Testis (tissue), 3 donors: Measurements from ENCODE around the gene SH3GL3. TPM values are rescaled to one million over a fixed set of nuclear protein-coding genes. Genes with fewer than 3 reads are reported as not detected.
A peak's percentile ranks its signal among the peaks of the same experiment; 100 is the strongest.

Source experiments
- DNase-seq: peaks from one replicate; pipeline ENCODE4 v3.0.0-alpha.2; 2019
- H3K27ac ChIP-seq, 2 donors: fragments of 200-600 bp; sonication (generic); one replicate each; pipeline ENCODE4 v1.5.1; 2019
- H3K27me3 ChIP-seq: fragments of 200-600 bp; sonication (generic); one replicate; pipeline ENCODE4 v1.5.1; 2019
- H3K36me3 ChIP-seq: fragments of 200-600 bp; sonication (generic); one replicate; pipeline ENCODE4 v1.5.1; 2017; ENCODE audit warnings: low read depth; ENCODE audit errors: missing control alignments
- H3K4me1 ChIP-seq: fragments of 200-600 bp; sonication (generic); one replicate; pipeline ENCODE4 v1.5.1; 2019
- H3K4me3 ChIP-seq, 2 donors: fragments of 200-600 bp; sonication (generic); one replicate each; pipeline ENCODE4 v1.5.1; 2017 to 2019
- H3K9me3 ChIP-seq: fragments of 200-600 bp; sonication (generic); one replicate; pipeline ENCODE4 v1.5.1; 2017
- CTCF ChIP-seq, 3 experiments: fragments of 450-650 bp in 2 of 3; fragments of 200-600 bp in 1 of 3; sonication (generic) in 1 of 3; IDR thresholded peaks; one replicate each; pipeline ENCODE4 v1.5.1; 2016 to 2019; ENCODE audit warnings: antibody characterized with exemption in 3 of 3, mild to moderate bottlenecking in 2 of 3, moderate library complexity in 1 of 3
- POLR2A ChIP-seq: fragments of 450-650 bp; IDR thresholded peaks from one replicate; pipeline ENCODE4 v1.6.1; 2017; ENCODE audit warnings: antibody characterized with exemption, mild to moderate bottlenecking, moderate library complexity
- WGBS, 2 donors: methylation state at CpG; one replicate each; pipeline ENCODE4 v1.1.5; 2018; 5-methylcytosine and 5-hydroxymethylcytosine counted together
- intact Hi-C: fragments of 100-400 bp; cut with DNase I; formaldehyde crosslinking; loops from one replicate; pipeline ENCODE4 v1.15.1; 2023; ENCODE audit warnings: low total_unique reads
- polyA plus RNA-seq: library from polyadenylated mRNA; stranded (reverse); fragments of 350-450 nt; fragmentation: Illumina TruSeq; extraction: RNeasy Lipid Tissue Mini Kit (QIAGEN cat#74804); gene quantifications from one replicate; pipeline ENCODE4 v1.2.3, GENCODE V29; 2014; ENCODE audit warnings: low read depth, low replicate concordance; ENCODE audit not compliant: insufficient read depth
- total RNA-seq, 2 donors: library from RNA; depleted of rRNA; stranded (reverse); fragments of >200 nt; gene quantifications; one replicate each; pipeline ENCODE4 v1.2.3, GENCODE V29; 2016

Gene SH3GL3
- total and polyA plus RNA-seq, 3 donors from 2014 or later: 36.3 to 135 (median 112) TPM

- no peaks in the 10 kb centered on the region for H3K9me3 ChIP-seq
- H3K36me3 ChIP-seq: no peaks in the 10 kb centered on the region
- H3K4me1 ChIP-seq: no peaks in the 10 kb centered on the region
- H3K27ac ChIP-seq: peak within 1 kb of the TSS; percentile 50 to 67
- no peaks in the 10 kb centered on the region for H3K27me3 ChIP-seq
- WGBS, 2 donors: 1% methylated on average over 85 of the region's 105 CpGs; no CpG with 5 or more reads in 1 of the 2 donors
- DNase-seq: peak; percentile 68
- no peak for TF ChIP-seq CTCF (IDR thresholded peaks at IDR 0.05)
- no peak for TF ChIP-seq POLR2A
- H3K4me3 ChIP-seq: peak within 1 kb of the TSS; percentile 53 to 71
- intact Hi-C loops: no loop called here
Measured at GRCh38 chr15:83653639-83654378, 206.7 kb downstream of the SH3GL3 start, which contains the start of gene ADAMTSL3. ADAMTSL3 (plus strand) TSS chr15:83654123; CDS start chr15:83655762, 1,639 bp downstream.

GRCh38 chr15:83654379-83655236 is 207.5 kb downstream of the SH3GL3 start:
- Histone ChIP-seq H3K4me1 (no peaks in the 10 kb centered on the region), H3K36me3 (no peaks in the 10 kb centered on the region), H3K4me3 (peak overlapping the region; percentile 53 to 71), H3K27me3 (no peaks in the 10 kb centered on the region), H3K27ac (peak overlapping the region; percentile 50 to 67), H3K9me3 (no peaks in the 10 kb centered on the region)
- WGBS, 2 donors: 5 to 7% methylated on average over 61 to 66 of the region's 67 CpGs
- TF ChIP-seq POLR2A (no peak), CTCF (IDR thresholded peaks at IDR 0.05) (no peak)
- peak; percentile 34 for DNase-seq
- intact Hi-C loops: no loop called here

- intact Hi-C loops: no loop called here
- Histone ChIP-seq H3K9me3 (no peaks in the 10 kb centered on the region), H3K36me3 (no peaks in the 10 kb centered on the region), H3K4me3 (peak overlapping the region; percentile 53 to 71), H3K4me1 (no peaks in the 10 kb centered on the region), H3K27ac (no peak overlapping the region), H3K27me3 (no peaks in the 10 kb centered on the region)
- no peak for TF ChIP-seq CTCF (IDR thresholded peaks at IDR 0.05)
- no peak for TF ChIP-seq POLR2A
- no peak for DNase-seq
- 65 to 69% methylated on average over 8 of the region's 8 CpGs for WGBS, 2 donors
Measured at GRCh38 chr15:83655237-83655616, 208.1 kb downstream of the SH3GL3 start.

- no peak for TF ChIP-seq CTCF (IDR thresholded peaks at IDR 0.05)
- TF ChIP-seq POLR2A: no peak
- Histone ChIP-seq H3K27ac (no peak overlapping the region), H3K36me3 (no peaks in the 10 kb centered on the region), H3K4me1 (no peaks in the 10 kb centered on the region), H3K27me3 (no peaks in the 10 kb centered on the region), H3K4me3 (no peak overlapping the region), H3K9me3 (no peaks in the 10 kb centered on the region)
- 79 to 91% methylated on average over 5 of the region's 5 CpGs for WGBS, 2 donors
- intact Hi-C loops: no loop called here
- DNase-seq: no peak
Measured at GRCh38 chr15:83656192-83656591, 209.1 kb downstream of the SH3GL3 start.
